HFF-Myc (cell line): ENCODE measurements around the gene INAVA.

Experiments used
- DNase-seq: peaks from one replicate; pipeline ENCODE4 v3.0.0-alpha.2; 2011; ENCODE audit warnings: low read depth; ENCODE audit errors: extremely low read depth
- H3K4me3 ChIP-seq: replicated peaks from 2 replicates; pipeline ENCODE4 v1.5.1; 2011; ENCODE audit warnings: low read depth, mild to moderate bottlenecking, control low read depth, low read length
- TF ChIP-seq, protein P1 (sequence below): IDR thresholded peaks from 2 replicates; pipeline ENCODE4 v1.5.1; 2012; ENCODE audit warnings: mild to moderate bottlenecking, low read depth, low read length, control low read depth; ENCODE audit errors: missing control alignments

The INAVA gene

DNA sequence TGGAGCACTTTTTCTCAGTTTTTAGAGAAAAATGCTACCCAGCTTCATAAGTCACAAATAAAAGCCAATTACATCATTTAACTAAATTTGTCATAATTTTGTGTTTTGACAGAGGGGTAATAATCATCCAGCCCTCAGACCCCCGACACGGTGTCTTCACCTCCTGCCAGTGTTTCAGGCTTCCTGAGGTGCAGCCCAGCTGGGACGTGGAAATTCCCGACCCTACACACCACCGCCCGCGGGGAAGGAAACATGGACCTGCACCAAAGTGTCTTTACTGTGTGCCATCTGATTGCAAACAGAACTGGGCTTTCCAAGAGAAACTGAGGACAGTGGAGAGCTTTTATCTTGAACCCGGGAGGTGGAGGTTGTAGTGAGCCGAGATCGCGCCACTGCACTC lies 7.7 kb upstream of the INAVA start:
- no peak overlapping the region for H3K4me3 ChIP-seq
- DNase-seq = no peak
- TF ChIP-seq, protein P1, sequence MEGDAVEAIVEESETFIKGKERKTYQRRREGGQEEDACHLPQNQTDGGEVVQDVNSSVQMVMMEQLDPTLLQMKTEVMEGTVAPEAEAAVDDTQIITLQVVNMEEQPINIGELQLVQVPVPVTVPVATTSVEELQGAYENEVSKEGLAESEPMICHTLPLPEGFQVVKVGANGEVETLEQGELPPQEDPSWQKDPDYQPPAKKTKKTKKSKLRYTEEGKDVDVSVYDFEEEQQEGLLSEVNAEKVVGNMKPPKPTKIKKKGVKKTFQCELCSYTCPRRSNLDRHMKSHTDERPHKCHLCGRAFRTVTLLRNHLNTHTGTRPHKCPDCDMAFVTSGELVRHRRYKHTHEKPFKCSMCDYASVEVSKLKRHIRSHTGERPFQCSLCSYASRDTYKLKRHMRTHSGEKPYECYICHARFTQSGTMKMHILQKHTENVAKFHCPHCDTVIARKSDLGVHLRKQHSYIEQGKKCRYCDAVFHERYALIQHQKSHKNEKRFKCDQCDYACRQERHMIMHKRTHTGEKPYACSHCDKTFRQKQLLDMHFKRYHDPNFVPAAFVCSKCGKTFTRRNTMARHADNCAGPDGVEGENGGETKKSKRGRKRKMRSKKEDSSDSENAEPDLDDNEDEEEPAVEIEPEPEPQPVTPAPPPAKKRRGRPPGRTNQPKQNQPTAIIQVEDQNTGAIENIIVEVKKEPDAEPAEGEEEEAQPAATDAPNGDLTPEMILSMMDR = no peak

DNA sequence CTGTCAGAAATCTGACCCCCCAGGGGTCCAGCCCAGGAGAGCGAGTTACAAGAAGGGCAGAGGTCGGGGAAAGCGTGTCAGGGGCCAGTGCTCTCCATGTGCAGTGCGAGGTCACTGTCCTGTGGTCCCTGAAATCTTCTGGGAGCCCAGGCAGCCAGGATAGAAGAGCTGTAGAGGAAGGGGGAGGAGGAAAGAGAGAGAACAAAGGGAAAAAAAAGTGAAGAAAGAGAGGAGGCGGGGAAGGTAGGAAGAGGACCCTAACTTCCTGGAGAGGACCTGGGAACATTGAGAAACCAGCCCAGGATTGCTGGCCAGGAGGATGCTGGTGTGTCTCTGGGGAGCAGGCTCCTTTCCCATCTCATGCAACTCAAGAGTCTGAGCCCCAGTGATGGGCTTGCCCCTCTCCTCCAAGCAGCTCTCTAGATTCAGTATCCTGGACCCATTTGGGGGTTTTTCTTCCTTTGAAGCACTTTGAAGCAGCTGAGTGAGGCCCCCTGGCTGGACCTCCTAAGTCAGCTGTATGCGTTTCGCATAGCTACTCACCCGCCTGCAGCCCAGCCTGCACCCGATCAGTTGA lies 6.8 kb upstream of the INAVA start:
- TF ChIP-seq, protein P1 = no peak

DNA sequence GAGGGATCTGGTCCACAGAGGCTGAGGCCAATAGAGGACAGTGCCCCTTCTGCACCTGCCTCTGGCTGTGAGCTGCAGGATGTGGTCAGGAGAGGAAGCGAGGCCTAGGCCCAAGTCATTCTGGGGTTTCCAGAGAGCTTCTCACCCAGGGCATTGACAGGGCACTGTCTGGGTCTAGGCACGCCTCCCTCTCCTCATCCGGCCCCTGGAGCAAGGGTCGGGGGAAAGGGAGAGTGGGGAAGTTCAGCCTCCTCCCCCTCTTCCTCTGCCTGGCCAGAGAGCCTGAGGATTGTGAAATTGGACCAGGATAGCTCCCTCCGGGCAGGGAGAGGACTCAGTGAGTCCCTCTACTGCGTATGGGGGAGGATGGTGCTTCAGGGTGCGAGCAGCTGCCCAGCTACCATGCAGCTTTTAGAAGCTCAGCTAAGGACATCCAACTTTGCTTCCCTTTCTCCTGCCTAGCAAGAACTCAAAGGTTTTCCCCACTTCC lies 6.3 kb upstream of the INAVA start:
- H3K4me3 ChIP-seq = no peak overlapping the region
- DNase-seq = no peak
- TF ChIP-seq, protein P1 = no peak

More for the DNA sequence above, 6.8 kb upstream of the INAVA start:
- DNase-seq = no peak
- H3K4me3 ChIP-seq = no peak overlapping the region

DNA sequence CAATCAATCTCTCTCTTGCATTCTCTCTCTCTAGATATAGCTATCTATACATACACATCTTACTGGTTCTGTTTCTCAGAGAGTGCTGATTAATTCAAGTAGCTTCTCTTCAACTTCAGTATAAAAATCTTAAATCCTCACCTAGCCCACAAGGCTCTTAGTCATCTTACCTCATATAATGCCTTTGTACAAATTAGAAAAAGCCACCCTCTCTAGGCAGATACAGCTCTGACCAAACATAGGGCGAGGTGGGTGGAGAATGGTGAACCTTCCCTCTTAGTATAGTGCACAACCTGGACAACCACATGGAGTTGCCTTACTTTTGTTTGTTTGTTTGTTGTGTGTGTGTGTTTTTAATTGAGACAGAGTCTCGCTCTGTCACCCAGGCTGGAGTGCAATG lies 5.1 kb upstream of the INAVA start:
- H3K4me3 ChIP-seq = no peak overlapping the region
- no peak for DNase-seq
- TF ChIP-seq, protein P1 = no peak

DNA sequence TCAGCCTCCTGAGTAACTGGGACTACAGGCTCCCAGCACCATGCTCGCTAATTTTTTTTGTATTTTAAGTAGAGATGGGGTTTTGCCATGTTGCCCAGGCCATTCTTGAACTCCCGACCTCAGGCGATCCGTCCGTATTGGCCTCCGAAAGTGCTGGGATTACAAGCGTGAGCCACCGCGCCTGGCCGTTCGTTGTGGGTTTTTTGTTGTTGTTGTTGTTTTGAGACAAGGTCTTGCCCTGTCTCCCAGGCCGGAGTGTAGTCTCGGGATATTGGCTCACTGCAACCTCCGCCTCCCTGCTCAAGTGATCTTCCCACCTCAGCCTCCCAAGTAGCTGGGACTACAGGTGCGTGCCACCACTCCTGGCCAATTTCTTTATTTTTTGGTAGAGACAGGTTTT lies 4.7 kb upstream of the INAVA start:
- TF ChIP-seq, protein P1 = no peak
- no peak overlapping the region for H3K4me3 ChIP-seq
- no peak for DNase-seq

DNA sequence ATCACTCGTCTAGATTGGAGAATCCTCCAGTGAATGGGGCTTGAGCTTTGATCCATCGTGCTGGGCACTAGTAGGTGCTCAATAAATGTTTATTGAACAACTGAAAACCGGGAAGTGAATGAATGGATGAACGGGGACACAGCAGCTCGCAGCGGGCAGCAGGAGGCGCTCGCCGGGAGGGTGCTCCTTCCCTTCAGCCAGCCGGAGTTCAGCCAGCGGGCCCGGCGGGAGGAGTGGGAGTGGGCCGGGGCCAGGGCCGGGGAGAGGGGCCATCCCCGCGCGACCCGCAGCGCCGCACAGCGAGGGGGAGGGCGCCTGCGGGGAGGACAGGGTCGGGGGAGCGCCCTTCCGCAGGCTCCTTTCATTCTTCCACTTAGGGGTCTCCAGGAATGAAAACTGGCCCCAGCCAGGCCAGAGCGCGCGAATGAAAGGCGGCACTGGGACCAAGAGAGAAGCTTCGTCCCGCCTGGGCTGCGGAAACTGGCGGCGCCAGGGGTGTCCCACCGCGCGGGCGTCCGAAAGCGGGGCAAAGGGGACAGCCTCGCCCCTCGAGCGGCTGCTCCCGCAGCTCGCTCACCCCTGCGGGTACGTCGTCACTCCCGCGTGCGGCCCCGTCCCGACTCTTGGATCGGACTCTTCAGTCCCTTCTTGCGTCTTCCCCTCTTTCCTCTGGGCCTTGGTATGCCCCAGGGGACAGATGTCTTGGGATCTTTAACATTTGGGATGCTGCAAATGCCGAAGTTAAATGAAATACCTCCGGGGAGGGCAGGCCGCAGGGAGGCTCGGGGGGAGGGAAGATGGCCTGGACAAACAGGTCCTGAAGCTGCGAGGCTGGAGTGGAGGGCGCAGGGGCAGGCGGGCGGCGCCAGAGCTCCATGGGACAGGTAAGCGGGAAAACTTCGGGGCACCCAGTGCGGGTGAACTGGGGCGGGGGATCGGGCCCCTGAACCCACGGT lies 3.6 kb upstream of the INAVA start:
- H3K4me3 ChIP-seq = peak overlapping the region; percentile 46
- TF ChIP-seq, protein P1 = peak; percentile 58
- DNase-seq = no peak
